Endothelial cell of umbilical vein (primary cell): ENCODE data around the gene SMCO2.

Source experiments
- JUN ChIP-seq: IDR thresholded peaks from 2 replicates; pipeline ENCODE4 v1.6.1; 2011; ENCODE audit warnings: borderline replicate concordance, low read depth; ENCODE audit not compliant: insufficient read length, insufficient read depth
- MYC ChIP-seq: IDR thresholded peaks from one replicate; pipeline ENCODE4 v1.6.1; 2011; ENCODE audit warnings: mild to moderate bottlenecking, low read depth, low read length
- POLR2A ChIP-seq: IDR thresholded peaks from 2 replicates; pipeline ENCODE4 v1.6.1; 2012; ENCODE audit warnings: low read depth, mild to moderate bottlenecking, control low read depth, low read length
- TF ChIP-seq, protein P1 (sequence below), 2 donors: IDR thresholded peaks; 1 replicate in 1 of 2; 2 replicates in 1 of 2; pipeline ENCODE4 v1.5.1; 2011; ENCODE audit warnings: low read length in 2 of 2, mild to moderate bottlenecking in 2 of 2, moderate library complexity in 2 of 2, control low read depth in 1 of 2, inconsistent platforms in 1 of 2, low read depth in 1 of 2; ENCODE audit not compliant: insufficient read depth in 1 of 2; ENCODE audit errors: extremely low read depth in 1 of 2

DNA sequence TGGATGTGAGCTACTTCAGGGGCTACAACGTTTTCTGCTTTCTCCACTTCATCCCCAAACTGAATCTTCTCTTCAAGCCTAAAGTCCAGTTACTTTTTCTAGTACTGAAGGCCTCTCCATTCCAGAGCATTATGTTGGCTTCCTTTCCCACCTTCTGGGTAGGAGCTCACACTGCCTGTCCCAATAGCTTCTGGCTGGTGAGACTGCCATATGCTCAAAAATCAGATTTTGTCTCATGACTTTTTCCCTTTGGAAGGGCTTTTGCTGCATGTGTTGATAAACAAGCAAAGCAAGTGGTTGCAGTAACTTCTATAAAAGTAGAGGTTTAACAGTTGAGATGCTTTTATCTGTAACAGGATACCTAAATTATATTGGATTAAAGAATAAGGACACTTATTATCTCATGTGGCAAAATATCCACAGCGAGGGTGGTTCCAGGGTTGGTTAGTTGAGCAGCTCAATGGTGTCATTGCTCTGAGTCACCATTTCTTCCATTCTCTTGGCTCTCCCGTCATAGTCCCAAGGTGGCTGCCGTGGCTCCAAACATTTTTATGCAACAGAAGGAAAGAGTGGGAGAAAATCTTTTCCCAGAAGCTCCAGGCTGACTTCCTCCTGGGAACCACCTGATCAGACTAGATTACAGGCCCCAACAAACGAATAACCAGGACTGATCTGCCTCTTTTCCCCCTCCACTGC lies 62.3 kb downstream of the SMCO2 start:
- TF ChIP-seq POLR2A (no peak), MYC (no peak), JUN (no peak)
- TF ChIP-seq, protein P1, sequence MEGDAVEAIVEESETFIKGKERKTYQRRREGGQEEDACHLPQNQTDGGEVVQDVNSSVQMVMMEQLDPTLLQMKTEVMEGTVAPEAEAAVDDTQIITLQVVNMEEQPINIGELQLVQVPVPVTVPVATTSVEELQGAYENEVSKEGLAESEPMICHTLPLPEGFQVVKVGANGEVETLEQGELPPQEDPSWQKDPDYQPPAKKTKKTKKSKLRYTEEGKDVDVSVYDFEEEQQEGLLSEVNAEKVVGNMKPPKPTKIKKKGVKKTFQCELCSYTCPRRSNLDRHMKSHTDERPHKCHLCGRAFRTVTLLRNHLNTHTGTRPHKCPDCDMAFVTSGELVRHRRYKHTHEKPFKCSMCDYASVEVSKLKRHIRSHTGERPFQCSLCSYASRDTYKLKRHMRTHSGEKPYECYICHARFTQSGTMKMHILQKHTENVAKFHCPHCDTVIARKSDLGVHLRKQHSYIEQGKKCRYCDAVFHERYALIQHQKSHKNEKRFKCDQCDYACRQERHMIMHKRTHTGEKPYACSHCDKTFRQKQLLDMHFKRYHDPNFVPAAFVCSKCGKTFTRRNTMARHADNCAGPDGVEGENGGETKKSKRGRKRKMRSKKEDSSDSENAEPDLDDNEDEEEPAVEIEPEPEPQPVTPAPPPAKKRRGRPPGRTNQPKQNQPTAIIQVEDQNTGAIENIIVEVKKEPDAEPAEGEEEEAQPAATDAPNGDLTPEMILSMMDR (IDR thresholded peaks at IDR 0.05; ENCODE audit: extremely low read depth in 1 of 2, insufficient read depth in 1 of 2, low read depth in 1 of 2, low read length in 2 of 2) = no peak
